GM12878 (cell line): ENCODE data around the gene GABRB1.

Experiments
- BCLAF1 ChIP-seq: fragments of 450-650 bp; IDR thresholded peaks from 2 replicates; pipeline ENCODE4 v1.6.1; 2017; ENCODE audit warnings: antibody characterized with exemption, mild to moderate bottlenecking, moderate library complexity
- CTCF ChIP-seq, 3 experiments: IDR thresholded peaks in 2 of 3; conservative IDR thresholded peaks in 1 of 3; 2 replicates each; pipeline ENCODE4 v1.5.1; 2011; ENCODE audit warnings: low read depth in 3 of 3, low read length in 3 of 3, mild to moderate bottlenecking in 3 of 3, control low read depth in 2 of 3, moderate library complexity in 2 of 3, inconsistent platforms in 1 of 3, mixed read lengths in 1 of 3; ENCODE audit not compliant: control insufficient read depth in 2 of 3, insufficient read depth in 1 of 3; ENCODE audit errors: extremely low read depth in 1 of 3
- HDAC6 ChIP-seq: fragments of 200-600 bp; sonication (generic); IDR thresholded peaks from one replicate; pipeline ENCODE4 v1.8.0; 2017; ENCODE audit warnings: antibody characterized with exemption; ENCODE audit not compliant: unreplicated experiment
- MEF2A ChIP-seq: IDR thresholded peaks from 2 replicates; pipeline ENCODE4 v1.6.1; 2011; ENCODE audit warnings: low read depth, mild to moderate bottlenecking, low read length, moderate library complexity; ENCODE audit not compliant: insufficient read depth
- MTA3 ChIP-seq: IDR thresholded peaks from 2 replicates; pipeline ENCODE4 v1.6.1; 2012; ENCODE audit warnings: low read length, inconsistent platforms, borderline replicate concordance
- NR2C2 ChIP-seq: IDR thresholded peaks from 2 replicates; pipeline ENCODE4 v1.6.1; 2011; ENCODE audit warnings: borderline replicate concordance, low read depth; ENCODE audit not compliant: control insufficient read depth, insufficient read length
- PAX8 ChIP-seq: fragments of 450-650 bp; IDR thresholded peaks from 2 replicates; pipeline ENCODE4 v1.6.1; 2017; ENCODE audit warnings: mild to moderate bottlenecking, moderate library complexity
- POLR2A ChIP-seq: IDR thresholded peaks from 2 replicates; pipeline ENCODE4 v1.6.1; 2011; ENCODE audit warnings: low read depth, mild to moderate bottlenecking, low read length
- YY1 ChIP-seq: IDR thresholded peaks from 2 replicates; pipeline ENCODE4 v1.6.1; 2011; ENCODE audit warnings: low read depth, mild to moderate bottlenecking, low read length

- TF ChIP-seq HDAC6 (no peak), PAX8 (no peak), YY1 (no peak), CTCF (IDR thresholded peaks at IDR 0.05 in 2 of 3, conservative IDR thresholded peaks at IDR 0.05 in 1 of 3; ENCODE audit: control insufficient read depth in 2 of 3, extremely low read depth in 1 of 3, insufficient read depth in 1 of 3, low read depth in 3 of 3, low read length in 3 of 3) (no peak), NR2C2 (no peak), MTA3 (no peak), MEF2A (no peak), POLR2A (no peak), BCLAF1 (no peak)
Observed at GRCh38 chr4:47050761-47051725, 19.7 kb downstream of the GABRB1 start.
